Fibroblast of the aortic adventitia (primary cell): ENCODE results near the gene CCDC187. TPM values are rescaled to one million over a fixed set of nuclear protein-coding genes. Genes with fewer than 3 reads are reported as not detected.
"Not testable (repeated sequence)": the region's sequence is repeated elsewhere in the genome, so short reads cannot be mapped to it uniquely, and the experiment has no call there.

ENCODE experiments used
- DNase-seq: peaks from one replicate; pipeline ENCODE4 v3.0.0-alpha.2; 2010; ENCODE audit warnings: low read depth
- H3K4me3 ChIP-seq: 2 replicates; pipeline ENCODE4 v1.5.1; 2011; ENCODE audit warnings: low read depth, mild to moderate bottlenecking, control low read depth, low read length, moderate library complexity
- total RNA-seq: library from RNA; depleted of rRNA; stranded (reverse); fragments of >200 nt; gene quantifications from 2 replicates; pipeline ENCODE4 v1.2.3, GENCODE V29; 2012; ENCODE audit warnings: low replicate concordance
- TF ChIP-seq, protein P1 (sequence below): IDR thresholded peaks from 2 replicates; pipeline ENCODE4 v1.5.1; 2011; ENCODE audit warnings: mild to moderate bottlenecking, low read length, control low read depth, inconsistent platforms; ENCODE audit not compliant: insufficient read depth

The CCDC187 gene
- under 0.01 TPM in 1 of 2 replicates, not detected in the other for total RNA-seq

DNA sequence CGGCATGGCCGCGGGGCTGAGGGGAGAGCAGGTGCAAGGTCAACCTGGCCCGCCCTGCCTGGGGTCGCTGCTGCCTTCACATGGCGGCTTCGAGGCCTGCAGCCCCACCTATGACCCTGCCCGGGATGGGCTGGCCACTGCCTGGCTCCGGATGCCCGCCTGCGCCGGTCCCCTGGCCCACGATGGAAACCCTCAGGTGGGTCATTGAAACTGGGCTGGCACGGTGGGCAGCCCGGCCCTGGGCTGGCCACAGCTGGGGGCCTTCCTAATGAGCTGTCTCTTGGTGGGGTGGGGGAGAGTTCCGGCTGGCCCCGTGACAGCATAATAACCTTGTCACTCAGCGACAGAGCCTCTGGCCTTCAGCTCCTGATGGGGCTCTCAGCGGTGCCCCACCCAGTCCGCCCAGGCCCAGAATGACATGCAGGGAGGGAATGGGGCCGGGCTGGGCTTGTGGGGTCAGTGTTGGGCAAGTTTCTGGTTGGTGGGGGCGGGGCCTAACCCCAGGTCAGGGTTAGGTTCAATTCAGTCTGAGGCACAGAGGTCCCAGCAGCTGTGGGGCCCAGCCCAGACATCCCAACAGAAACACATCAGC is at the start of gene CCDC187:
TSS of gene CCDC187 (minus strand) at position 270 of the 592 bp plus-strand sequence. CDS start at position 6, 264 bp downstream.
- H3K4me3 ChIP-seq: no peak within 1 kb of the TSS
- TF ChIP-seq, protein P1, sequence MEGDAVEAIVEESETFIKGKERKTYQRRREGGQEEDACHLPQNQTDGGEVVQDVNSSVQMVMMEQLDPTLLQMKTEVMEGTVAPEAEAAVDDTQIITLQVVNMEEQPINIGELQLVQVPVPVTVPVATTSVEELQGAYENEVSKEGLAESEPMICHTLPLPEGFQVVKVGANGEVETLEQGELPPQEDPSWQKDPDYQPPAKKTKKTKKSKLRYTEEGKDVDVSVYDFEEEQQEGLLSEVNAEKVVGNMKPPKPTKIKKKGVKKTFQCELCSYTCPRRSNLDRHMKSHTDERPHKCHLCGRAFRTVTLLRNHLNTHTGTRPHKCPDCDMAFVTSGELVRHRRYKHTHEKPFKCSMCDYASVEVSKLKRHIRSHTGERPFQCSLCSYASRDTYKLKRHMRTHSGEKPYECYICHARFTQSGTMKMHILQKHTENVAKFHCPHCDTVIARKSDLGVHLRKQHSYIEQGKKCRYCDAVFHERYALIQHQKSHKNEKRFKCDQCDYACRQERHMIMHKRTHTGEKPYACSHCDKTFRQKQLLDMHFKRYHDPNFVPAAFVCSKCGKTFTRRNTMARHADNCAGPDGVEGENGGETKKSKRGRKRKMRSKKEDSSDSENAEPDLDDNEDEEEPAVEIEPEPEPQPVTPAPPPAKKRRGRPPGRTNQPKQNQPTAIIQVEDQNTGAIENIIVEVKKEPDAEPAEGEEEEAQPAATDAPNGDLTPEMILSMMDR: no peak
- no peak for DNase-seq

DNA sequence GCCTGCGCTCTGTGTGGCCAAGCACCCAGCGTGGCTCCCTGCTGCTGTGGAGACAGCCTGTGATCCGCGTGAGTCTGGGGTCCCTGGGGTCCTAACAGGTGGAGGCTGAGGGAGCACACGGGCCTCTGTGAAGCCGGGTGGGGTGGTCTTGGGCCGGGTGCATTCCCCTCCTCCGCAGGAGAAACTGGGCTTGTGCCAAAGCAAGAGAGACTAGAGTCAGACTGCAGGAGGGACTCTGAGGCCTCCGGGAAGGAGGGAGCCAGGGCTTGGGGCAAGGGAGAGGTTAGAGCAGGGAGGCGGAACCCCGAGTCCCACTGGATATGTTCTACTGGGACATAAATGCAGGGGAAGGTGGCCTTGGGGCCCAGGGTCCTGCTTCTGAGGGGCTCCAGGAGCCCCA is 49.2 kb upstream of the CCDC187 start:
- TF ChIP-seq, protein P1: no peak
- no peak overlapping the region for H3K4me3 ChIP-seq
- no peak for DNase-seq

DNA sequence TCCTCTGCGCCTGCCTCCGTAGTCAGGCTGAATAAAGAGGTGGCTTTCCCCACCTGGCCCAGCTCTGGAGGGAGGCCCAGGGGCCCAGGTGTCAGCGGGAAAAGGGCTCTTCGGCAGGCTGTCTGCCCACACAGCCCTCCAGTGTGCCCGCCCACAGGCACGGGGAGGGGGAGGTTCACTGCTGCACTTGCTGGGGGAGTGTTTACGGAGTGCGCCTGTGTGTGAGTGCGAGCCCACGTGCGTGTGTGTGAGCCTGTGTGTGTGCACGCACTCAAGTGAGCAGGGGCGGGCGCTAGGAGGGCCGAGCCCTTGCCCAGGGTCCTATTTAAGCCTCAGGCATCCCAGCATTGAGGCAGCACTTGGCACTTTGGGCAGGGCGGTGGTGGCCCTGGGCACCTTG is 48.8 kb upstream of the CCDC187 start:
- H3K4me3 ChIP-seq: no peak overlapping the region
- TF ChIP-seq, protein P1: no peak
- no peak for DNase-seq

DNA sequence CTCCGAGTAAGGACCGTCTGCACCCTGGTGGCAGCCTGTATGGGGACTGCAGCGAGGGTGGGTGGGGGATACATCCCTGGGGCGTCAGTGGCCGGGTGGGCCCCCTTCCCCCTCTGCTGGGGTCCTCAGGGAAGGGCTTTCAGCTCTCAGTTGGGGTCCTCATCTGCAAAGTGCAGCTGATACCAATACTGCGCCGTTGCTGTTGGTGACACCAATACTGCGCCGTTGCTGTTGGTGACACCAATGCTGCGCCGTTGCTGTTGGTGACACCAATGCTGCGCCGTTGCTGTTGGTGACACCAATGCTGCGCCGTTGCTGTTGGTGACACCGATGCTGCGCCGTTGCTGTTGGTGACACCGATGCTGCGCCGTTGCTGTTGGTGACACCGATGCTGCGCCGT is 48.0 kb upstream of the CCDC187 start:
- DNase-seq, H3K4me3 ChIP-seq: not testable (repeated sequence)

DNA sequence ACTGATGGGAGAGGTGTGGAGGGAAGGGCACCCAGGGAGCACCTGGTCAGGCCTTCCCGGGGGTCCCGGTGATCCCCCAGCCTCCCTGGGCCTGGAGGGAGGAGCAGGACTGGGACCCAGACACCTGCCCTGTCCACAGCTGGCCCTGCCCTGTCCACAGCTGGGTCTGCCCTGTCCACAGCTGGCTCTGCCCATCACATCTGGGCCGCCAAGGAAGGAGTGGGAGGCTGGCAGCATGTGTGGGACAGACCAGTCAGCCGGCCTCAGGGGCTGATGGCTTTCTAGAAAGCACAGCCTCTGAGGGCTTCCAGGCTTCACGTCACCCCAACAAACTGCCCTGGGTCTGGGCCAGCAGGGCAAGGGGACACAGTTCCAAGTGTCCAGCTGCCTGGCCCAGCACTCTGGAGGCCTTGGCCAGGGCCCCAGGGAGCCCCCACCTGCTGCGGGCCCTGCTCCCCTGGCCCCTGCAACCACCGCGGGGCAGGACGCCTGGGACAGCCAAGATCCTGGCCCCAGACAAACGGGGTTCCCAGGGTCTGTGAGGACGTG is 47.4 kb upstream of the CCDC187 start:
- H3K4me3 ChIP-seq: no peak overlapping the region
- DNase-seq: no peak
- TF ChIP-seq, protein P1: no peak

DNA sequence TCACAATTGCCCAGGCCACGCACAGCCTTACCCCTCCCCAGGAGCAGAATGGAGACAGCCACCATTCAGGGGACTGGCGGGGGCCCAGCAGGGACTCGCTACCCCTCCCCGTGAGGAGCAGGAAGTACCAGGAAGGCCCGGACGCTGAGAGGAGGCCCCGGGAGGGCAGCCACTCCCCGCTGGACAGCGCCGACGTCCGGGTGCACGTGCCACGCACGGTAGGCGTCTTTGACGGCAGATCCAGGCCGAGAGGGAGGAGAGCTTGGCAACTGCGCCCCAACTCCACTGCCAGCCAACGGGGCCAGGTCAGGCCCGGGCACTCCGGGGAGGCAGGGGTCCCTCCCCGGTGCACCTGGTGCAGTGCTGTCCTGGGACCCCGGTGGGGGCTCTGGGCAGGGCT is 45.7 kb upstream of the CCDC187 start:
- H3K4me3 ChIP-seq: no peak overlapping the region
- no peak for DNase-seq
- TF ChIP-seq, protein P1: no peak

DNA sequence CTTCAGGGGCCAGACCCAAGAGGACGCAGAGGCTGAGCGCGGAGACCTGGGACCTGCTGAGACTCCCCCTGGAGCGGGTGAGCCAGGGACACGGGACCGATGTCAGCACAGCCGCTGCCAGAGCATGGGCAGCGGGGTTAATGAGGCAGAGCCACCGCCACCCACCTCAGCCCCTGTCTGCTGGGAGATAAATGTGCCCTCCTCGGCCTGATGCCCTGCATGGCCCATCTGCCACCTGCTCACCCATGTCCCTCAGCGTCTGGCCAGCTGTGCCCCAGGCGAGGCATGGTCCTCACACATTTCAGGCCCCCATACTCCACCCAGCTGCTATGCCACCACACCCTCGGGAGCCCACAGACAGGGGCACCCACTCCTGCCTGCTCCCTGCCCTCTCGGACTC is 44.8 kb upstream of the CCDC187 start:
- H3K4me3 ChIP-seq: no peak overlapping the region
- TF ChIP-seq, protein P1: no peak
- no peak for DNase-seq
